T-cell (primary cell): Measurements from ENCODE around the gene PNPLA7. TPM values are rescaled to one million over a fixed set of nuclear protein-coding genes. Genes with fewer than 3 reads are reported as not detected.
"Not testable (repeated sequence)": the region's sequence is repeated elsewhere in the genome, so short reads cannot be mapped to it uniquely, and the experiment has no call there.

Experiments
- ATAC-seq, 4 experiments: fragments of 200-7000 bp in 3 of 4; fragments of 150-1000 bp in 1 of 4; cut with Tn5 transposase; replicated peaks in 1 of 4; 1 replicate in 3 of 4; 2 replicates in 1 of 4; pipeline ENCODE4 v1.10.0; 2021; ENCODE audit warnings: moderate library complexity in 3 of 4, mild to moderate bottlenecking in 2 of 4, moderate number of reproducible peaks in 1 of 4
- CTCF ChIA-PET, 2 donors: fragments of 300-600 bp; sonication (Branson Sonifier 250); formaldehyde crosslinking; loops; one replicate each; lab custom pipeline; 2022; ENCODE audit warnings: antibody characterized with exemption in 2 of 2; lab: Charles Lee
- POLR2A ChIA-PET, 2 donors: fragments of 300-600 bp; sonication (Branson Sonifier 250); formaldehyde crosslinking; loops; one replicate each; lab custom pipeline; 2022; ENCODE audit warnings: antibody characterized with exemption in 2 of 2; lab: Charles Lee
- DNase-seq, 35 experiments: peaks; one replicate each; pipeline versions ENCODE4 v3.0.0 to v3.0.0-alpha.2; 2013 to 2023
- H3K27ac ChIP-seq: one replicate; pipeline ENCODE4 v1.5.1; 2013; ENCODE audit warnings: low read length
- H3K27me3 ChIP-seq, 2 experiments: replicated peaks in 1 of 2; 1 replicate in 1 of 2; 2 replicates in 1 of 2; pipeline versions ENCODE4 v1.6.1 to v1.7.0; 2013; ENCODE audit warnings: low read length in 1 of 2, mixed read lengths in 1 of 2; ENCODE audit not compliant: control insufficient read depth in 2 of 2, insufficient read depth in 2 of 2; ENCODE audit errors: extremely low read depth in 1 of 2
- H3K36me3 ChIP-seq, 2 donors: 1 replicate in 1 of 2; 2 replicates in 1 of 2; pipeline versions ENCODE4 v1.6.1 to v1.7.0; 2013; ENCODE audit warnings: low read length in 1 of 2; ENCODE audit not compliant: control insufficient read depth in 2 of 2, insufficient read depth in 1 of 2; ENCODE audit errors: extremely low read depth in 1 of 2
- H3K4me1 ChIP-seq, 2 experiments: 1 replicate in 1 of 2; 2 replicates in 1 of 2; pipeline versions ENCODE4 v1.6.1 to v1.7.0; 2013; ENCODE audit warnings: low read length in 2 of 2, mixed read lengths in 1 of 2; ENCODE audit not compliant: insufficient read depth in 2 of 2, control insufficient read depth in 1 of 2; ENCODE audit errors: extremely low read depth in 1 of 2
- H3K4me3 ChIP-seq, 2 donors: 1 replicate in 1 of 2; 2 replicates in 1 of 2; pipeline versions ENCODE4 v1.5.1 to v1.7.0; 2013; ENCODE audit warnings: mild to moderate bottlenecking in 2 of 2, low read length in 1 of 2, moderate library complexity in 1 of 2; ENCODE audit not compliant: control insufficient read depth in 1 of 2; ENCODE audit errors: extremely low read depth in 1 of 2
- H3K9me3 ChIP-seq: 2 replicates; pipeline ENCODE4 v1.7.0; 2013
- H3K27ac Mint-ChIP-seq, 2 donors: one replicate each; pipeline ENCODE4 v1.8.0; 2020 to 2021; ENCODE audit warnings: mild to moderate bottlenecking in 2 of 2, mixed read lengths in 2 of 2
- H3K27me3 Mint-ChIP-seq, 2 donors: one replicate each; pipeline ENCODE4 v1.8.0; 2021 to 2022; ENCODE audit warnings: mixed read lengths in 2 of 2
- H3K36me3 Mint-ChIP-seq: one replicate; pipeline ENCODE4 v1.8.0; 2021; ENCODE audit warnings: mixed read lengths
- H3K4me1 Mint-ChIP-seq, 3 donors: one replicate each; pipeline ENCODE4 v1.8.0; 2020 to 2022; ENCODE audit warnings: mixed read lengths in 3 of 3, mild to moderate bottlenecking in 1 of 3
- H3K4me3 Mint-ChIP-seq, 3 donors: one replicate each; pipeline ENCODE4 v1.8.0; 2020 to 2022; ENCODE audit warnings: mild to moderate bottlenecking in 3 of 3, mixed read lengths in 3 of 3, moderate library complexity in 3 of 3
- H3K9me3 Mint-ChIP-seq, 3 donors: one replicate each; pipeline ENCODE4 v1.8.0; 2020 to 2022; ENCODE audit warnings: mixed read lengths in 3 of 3
- WGBS: methylation state at CpG from one replicate; pipeline ENCODE4 v1.1.5; 2013; ENCODE audit warnings: missing lambda C conversion rate; ENCODE audit not compliant: insufficient coverage; 5-methylcytosine and 5-hydroxymethylcytosine counted together
- total RNA-seq, 35 experiments: library from RNA in 6 of 35; stranded (reverse) in 6 of 35; fragments of 120-200 nt in 1 of 35; gene quantifications; one replicate each; pipeline versions ENCODE4 v1.2.1 to v1.2.4 and lab custom pipeline; 2013 to 2026

The PNPLA7 gene
- total RNA-seq, 5 donors from 2014 or later (not counting 1 experiment from before 2014, with no cell fraction given) = 11.7 to 20.0 (median 15.6) TPM

DNA sequence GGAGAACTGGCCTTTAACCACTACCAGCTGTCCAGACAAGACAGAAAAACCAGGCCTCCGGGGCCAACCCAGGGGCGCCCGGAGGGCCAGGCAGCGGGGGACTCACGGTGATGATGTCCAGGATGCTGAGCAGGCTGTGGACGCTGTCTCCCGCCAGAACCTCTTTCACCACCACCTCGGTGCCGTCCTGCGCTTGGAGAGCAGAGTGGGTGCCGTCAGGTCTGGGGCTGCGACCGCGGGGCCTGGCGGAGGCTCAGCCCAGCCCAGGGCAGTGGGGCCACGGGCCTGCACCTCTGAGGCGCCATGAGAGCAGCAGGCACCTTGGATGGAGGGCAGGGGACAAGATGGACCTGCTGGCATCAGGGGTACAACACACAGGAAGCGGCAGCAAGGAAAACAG, 9.7 kb downstream of the PNPLA7 start:
- peaks cover 15 to 17% (median 16%) of the 10 kb centered on the region in 3 donors for H3K4me1 Mint-ChIP-seq

DNA sequence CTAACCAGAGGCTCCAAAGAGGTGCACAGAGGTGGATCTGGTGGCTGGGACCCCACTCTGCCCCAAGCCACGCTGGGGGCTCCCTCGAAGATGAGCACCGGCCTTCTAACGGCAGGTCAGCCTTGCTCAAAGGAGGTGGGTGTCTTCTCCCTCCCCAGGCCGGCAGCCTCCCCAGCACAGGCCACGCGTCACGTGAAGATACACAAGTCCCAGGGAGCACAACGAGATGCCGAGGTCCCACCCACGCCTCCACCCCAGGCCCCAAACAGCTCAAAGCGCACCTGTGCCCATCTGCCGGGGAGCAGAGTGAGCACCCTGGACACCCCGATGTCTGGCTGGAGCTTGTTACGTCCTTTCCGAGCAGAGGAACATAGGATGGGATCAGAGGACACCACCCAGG, 12.1 kb downstream of the PNPLA7 start:
- peak overlapping the region in 1 of 2 donors; percentile 4 for H3K27ac Mint-ChIP-seq
- Histone ChIP-seq H3K27me3 (peaks cover 0 to 3% of the 10 kb centered on the region in 2 experiments), H3K27ac (no peak overlapping the region), H3K4me1 (peaks cover 4 to 25% of the 10 kb centered on the region in 2 experiments), H3K4me3 (no peak overlapping the region), H3K36me3 (peaks cover 0 to 2% of the 10 kb centered on the region in 2 donors), H3K9me3 (no peaks in the 10 kb centered on the region)
- DNase-seq = no peak
- no peak for ATAC-seq
- H3K36me3 Mint-ChIP-seq = no peaks in the 10 kb centered on the region
- peaks cover 25 to 33% (median 27%) of the 10 kb centered on the region in 3 donors for H3K4me1 Mint-ChIP-seq
- peaks cover 0 to 4% (median 3%) of the 10 kb centered on the region in 3 donors for H3K9me3 Mint-ChIP-seq
- H3K27me3 Mint-ChIP-seq = no peaks in the 10 kb centered on the region
- POLR2A ChIA-PET = no interaction called here
- H3K4me3 Mint-ChIP-seq = no peak overlapping the region
- 98% methylated on average over 15 of the region's 16 CpGs for WGBS
- CTCF ChIA-PET = no interaction called here

More for the DNA sequence above, 9.7 kb downstream of the PNPLA7 start:
- no peaks in the 10 kb centered on the region for H3K9me3 ChIP-seq
- no peaks in the 10 kb centered on the region for H3K27me3 ChIP-seq
- Mint-ChIP-seq H3K9me3 (peaks cover 0 to 4% (median 3%) of the 10 kb centered on the region in 3 donors), H3K27me3 (no peaks in the 10 kb centered on the region), H3K4me3 (no peak overlapping the region), H3K27ac (no peak overlapping the region), H3K36me3 (no peaks in the 10 kb centered on the region)
- POLR2A ChIA-PET = no interaction called here
- DNase-seq = no peak
- no peak for ATAC-seq
- peaks cover 0 to 5% of the 10 kb centered on the region in 2 donors for H3K36me3 ChIP-seq
- H3K4me3 ChIP-seq = no peak overlapping the region
- CTCF ChIA-PET = no interaction called here
- peaks cover 2 to 15% of the 10 kb centered on the region in 2 experiments for H3K4me1 ChIP-seq
- 97% methylated on average over 14 of the region's 18 CpGs for WGBS
- H3K27ac ChIP-seq = no peak overlapping the region

DNA sequence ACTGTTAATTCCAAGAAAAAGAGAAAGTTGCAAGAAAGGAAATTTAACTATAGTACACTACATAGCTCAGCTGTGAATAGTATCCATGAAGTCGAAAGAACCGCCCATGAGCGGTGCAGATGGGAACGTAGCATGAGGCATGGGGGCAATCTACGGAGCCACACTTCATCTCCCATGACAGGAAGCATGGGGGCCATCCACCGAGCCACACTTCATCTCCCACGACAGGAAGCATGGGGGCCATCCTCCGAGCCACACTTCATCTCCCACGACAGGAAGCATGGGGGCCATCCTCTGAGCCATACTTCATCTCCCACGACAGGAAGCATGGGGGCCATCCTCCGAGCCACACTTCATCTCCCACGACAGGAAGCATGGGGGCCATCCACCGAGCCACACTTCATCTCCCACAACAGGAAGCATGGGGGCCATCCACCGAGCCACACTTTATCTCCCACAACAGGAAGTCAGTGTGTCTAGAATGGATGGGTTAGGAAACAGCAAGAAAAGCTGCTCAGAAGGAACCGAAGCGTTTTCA, 13.5 kb downstream of the PNPLA7 start:
- H3K9me3 ChIP-seq, H3K36me3 Mint-ChIP-seq, H3K36me3 ChIP-seq, H3K9me3 Mint-ChIP-seq, CTCF ChIA-PET, H3K27me3 ChIP-seq, H3K27me3 Mint-ChIP-seq, H3K4me3 ChIP-seq, POLR2A ChIA-PET: not testable (repeated sequence)
- 39% methylated on average over 9 of the region's 16 CpGs for WGBS
- peak in 2 of 4 experiments; percentile 40 to 58 for ATAC-seq
- Histone ChIP-seq H3K27ac (peak overlapping the region; percentile 35), H3K4me1 (peaks cover 4 to 25% of the 10 kb centered on the region in 2 experiments)
- Mint-ChIP-seq H3K4me1 (peaks cover 25 to 33% (median 27%) of the 10 kb centered on the region in 3 donors), H3K4me3 (peak overlapping the region in 2 of 3 donors; percentile 20 to 28), H3K27ac (peak overlapping the region; percentile 74 to 82)
- DNase-seq = peak in 11 of 35 experiments; percentile 2 to 28 (median 14)

GRCh38 chr9:137535120-137535428, 15.1 kb downstream of the PNPLA7 start:
- Mint-ChIP-seq H3K9me3 (peaks cover 0 to 4% (median 3%) of the 10 kb centered on the region in 3 donors), H3K4me1 (peaks cover 25 to 40% (median 29%) of the 10 kb centered on the region in 3 donors), H3K27me3 (no peaks in the 10 kb centered on the region), H3K27ac (peak overlapping the region in 1 of 2 donors; percentile 66), H3K36me3 (no peaks in the 10 kb centered on the region), H3K4me3 (peak overlapping the region in 1 of 3 donors; percentile 18)
- H3K36me3 ChIP-seq = no peaks in the 10 kb centered on the region
- ChIA-PET CTCF (no interaction called here), POLR2A (interaction anchor here (0.7 kb wide), 2 partner anchors 68 to 105 kb away, joined by 4 to 7 read pairs; no protein-coding TSS in a partner anchor)
- peaks cover 0 to 5% of the 10 kb centered on the region in 2 experiments for H3K27me3 ChIP-seq
- H3K27ac ChIP-seq = no peak overlapping the region
- no peak overlapping the region for H3K4me3 ChIP-seq
- ATAC-seq (no peak), DNase-seq (no peak)
- H3K4me1 ChIP-seq = peaks cover 4 to 25% of the 10 kb centered on the region in 2 experiments
- no peaks in the 10 kb centered on the region for H3K9me3 ChIP-seq

DNA sequence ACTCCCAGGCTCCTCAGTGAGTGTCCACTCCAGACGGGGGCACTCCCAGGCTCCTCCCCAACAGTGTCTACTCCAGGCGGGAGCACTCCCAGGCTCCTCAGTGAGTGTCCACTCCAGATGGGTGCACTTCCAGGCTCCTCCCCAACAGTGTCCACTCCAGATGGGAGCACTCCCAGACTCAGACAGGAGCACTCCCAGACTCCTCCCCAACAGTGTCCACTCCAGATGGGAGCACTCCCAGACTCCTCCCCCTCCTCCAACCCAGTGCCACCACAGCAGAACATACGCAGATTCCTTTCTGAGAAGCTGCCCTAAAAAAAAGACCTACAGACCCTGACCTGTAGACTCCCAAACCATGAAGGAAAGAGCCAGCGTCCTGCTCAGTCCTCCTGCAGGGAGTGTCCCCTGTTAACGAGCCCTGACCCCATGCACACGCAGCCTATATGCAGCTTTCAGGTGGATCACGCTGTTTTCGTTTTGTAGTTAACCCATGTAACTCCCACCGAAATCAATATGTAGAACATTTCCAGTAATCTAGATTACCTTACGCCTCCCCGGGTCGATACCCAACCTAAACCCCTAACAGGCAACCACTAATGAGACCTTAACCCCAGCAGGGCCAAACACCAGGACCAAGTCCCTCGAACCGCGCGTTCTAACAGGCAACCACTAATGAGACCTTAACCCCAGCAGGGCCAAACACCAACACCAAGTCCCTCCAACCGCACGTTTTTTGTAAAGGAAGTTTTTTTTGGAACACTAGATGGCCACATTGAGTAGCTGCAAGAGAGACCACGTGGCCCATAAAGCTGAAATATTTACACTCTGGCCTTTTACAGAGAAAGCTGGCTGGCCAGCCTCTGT, 15.7 kb downstream of the PNPLA7 start:
- DNase-seq (peak in 1 of 35 experiments; percentile 51), ATAC-seq (peak; percentile 31 to 64 (median 58))
- Histone ChIP-seq H3K9me3 (no peaks in the 10 kb centered on the region), H3K4me3 (no peak overlapping the region), H3K36me3 (no peaks in the 10 kb centered on the region), H3K4me1 (peaks cover 4 to 25% of the 10 kb centered on the region in 2 experiments), H3K27ac (no peak overlapping the region), H3K27me3 (peaks cover 0 to 5% of the 10 kb centered on the region in 2 experiments)
- Mint-ChIP-seq H3K36me3 (no peaks in the 10 kb centered on the region), H3K9me3 (peaks cover 0 to 4% (median 3%) of the 10 kb centered on the region in 3 donors), H3K27ac (peak overlapping the region; percentile 50 to 66), H3K4me3 (peak overlapping the region in 1 of 3 donors; percentile 18), H3K27me3 (no peaks in the 10 kb centered on the region), H3K4me1 (peaks cover 25 to 40% (median 29%) of the 10 kb centered on the region in 3 donors)
- ChIA-PET POLR2A (interaction anchor here in 1 of 2 donors (0.7 kb wide), 1 partner anchor 67 kb away, joined by 4 read pairs; no protein-coding TSS in a partner anchor), CTCF (no interaction called here)
- 79% methylated on average over 11 of the region's 19 CpGs for WGBS

- CTCF ChIA-PET, H3K27me3 Mint-ChIP-seq, H3K27me3 ChIP-seq, H3K27ac ChIP-seq, H3K36me3 Mint-ChIP-seq, ATAC-seq, H3K4me3 Mint-ChIP-seq, H3K36me3 ChIP-seq, H3K9me3 Mint-ChIP-seq, POLR2A ChIA-PET, H3K4me3 ChIP-seq, H3K9me3 ChIP-seq, DNase-seq, H3K27ac Mint-ChIP-seq: not testable (repeated sequence)
- peaks cover 25 to 40% (median 29%) of the 10 kb centered on the region in 3 donors for H3K4me1 Mint-ChIP-seq
- H3K4me1 ChIP-seq = peaks cover 4 to 25% of the 10 kb centered on the region in 2 experiments
- WGBS = 90% methylated on average over 10 of the region's 10 CpGs
These were observed 17.2 kb downstream of the PNPLA7 start for GRCh38 chr9:137532891-137533468.
